GM12878 (cell line): ENCODE results near the gene IQGAP3. TPM values are rescaled to one million over a fixed set of nuclear protein-coding genes. Genes with fewer than 3 reads are reported as not detected.

Experiments used
- ATAC-seq: fragments of 200-7000 bp; cut with Tn5 transposase; 3 replicates; pipeline ENCODE4 v1.9.1; 2020; ENCODE audit warnings: mild to moderate bottlenecking, moderate library complexity
- BruUV-seq: library from RNA; stranded (reverse); fragments of 400-500 nt; replicated peaks from 2 replicates; lab custom pipeline; 2021; lab: Mats Ljungman, UMichigan
- CTCF ChIA-PET: fragments of 300-600 bp; sonication (Branson Sonifier 250); formaldehyde crosslinking; extraction: SDS; loops from one replicate; lab custom pipeline; 2021; ENCODE audit warnings: inconsistent platforms; lab: Yijun Ruan, JAX
- POLR2A ChIA-PET: fragments of 350-600 bp; formaldehyde crosslinking; extraction: SDS; loops from one replicate; lab custom pipeline; 2021; ENCODE audit warnings: inconsistent platforms; lab: Charles Lee
- RAD21 ChIA-PET: fragments of 300-600 bp; sonication (Branson Sonifier 250); formaldehyde crosslinking; loops from one replicate; lab custom pipeline; 2023; ENCODE audit warnings: antibody characterized with exemption; ENCODE audit not compliant: unreplicated experiment; lab: Charles Lee
- SMC1A ChIA-PET: fragments of 300-600 bp; sonication (Branson Sonifier 250); formaldehyde crosslinking; loops from one replicate; lab custom pipeline; 2023; ENCODE audit not compliant: unreplicated experiment, uncharacterized antibody; lab: Charles Lee
- DNase-seq: peaks from one replicate; pipeline ENCODE4 v3.0.0-alpha.2; 2011; ENCODE audit warnings: low read depth, low spot score
- FAIRE-seq: peaks from 3 replicates; lab custom pipeline; 2011; peaks lifted over from hg19 to GRCh38; lab: Jason Lieb, UNC
- H2AFZ ChIP-seq: 2 replicates; pipeline ENCODE4 v1.6.0; 2011; ENCODE audit warnings: low read depth, low read length, control low read depth; ENCODE audit not compliant: control insufficient read depth
- H3K27ac ChIP-seq: 2 replicates; pipeline ENCODE4 v1.5.1; 2011; ENCODE audit warnings: control low read depth; ENCODE audit not compliant: control insufficient read depth, insufficient read depth
- H3K27me3 ChIP-seq, 2 experiments: replicated peaks in 1 of 2; 2 replicates each; pipeline versions ENCODE4 v1.6.0 to v1.6.1; 2011; ENCODE audit warnings: low read length in 1 of 2; ENCODE audit not compliant: control insufficient read depth in 2 of 2, insufficient read depth in 2 of 2
- H3K36me3 ChIP-seq, 2 experiments: 2 replicates each; pipeline ENCODE4 v1.5.1; 2011; ENCODE audit warnings: low read length in 1 of 2; ENCODE audit not compliant: control insufficient read depth in 2 of 2, insufficient read depth in 2 of 2
- H3K4me1 ChIP-seq: 2 replicates; pipeline ENCODE4 v1.6.1; 2011; ENCODE audit warnings: mild to moderate bottlenecking, low read length, moderate library complexity, mixed read lengths; ENCODE audit not compliant: control insufficient read depth, insufficient read depth
- H3K4me2 ChIP-seq: 2 replicates; pipeline ENCODE4 v1.6.0; 2011; ENCODE audit warnings: control low read depth; ENCODE audit not compliant: control insufficient read depth, insufficient read depth
- H3K4me3 ChIP-seq: fragments of 200-600 bp; sonication (generic); 2 replicates; pipeline ENCODE4 v1.5.1; 2016
- H3K79me2 ChIP-seq: 2 replicates; pipeline ENCODE4 v1.6.0; 2011; ENCODE audit warnings: low read length; ENCODE audit not compliant: control insufficient read depth, insufficient read depth
- H3K9ac ChIP-seq: 2 replicates; pipeline ENCODE4 v1.8.0; 2011; ENCODE audit warnings: low read length, control low read depth, mixed read lengths; ENCODE audit not compliant: control insufficient read depth, insufficient read depth
- H3K9me3 ChIP-seq: replicated peaks from 3 replicates; pipeline ENCODE4 v1.5.1; 2011; ENCODE audit warnings: mild to moderate bottlenecking, low read length; ENCODE audit not compliant: control insufficient read depth, insufficient read depth
- H4K20me1 ChIP-seq: 2 replicates; pipeline ENCODE4 v1.6.0; 2011; ENCODE audit not compliant: control insufficient read depth, insufficient read depth
- IKZF1 ChIP-seq: fragments of 450-650 bp; conservative IDR thresholded peaks from 2 replicates; pipeline ENCODE4 v1.6.1; 2017; ENCODE audit warnings: antibody characterized with exemption, mild to moderate bottlenecking
- MEF2B ChIP-seq: fragments of 450-650 bp; IDR thresholded peaks from 2 replicates; pipeline ENCODE4 v1.6.1; 2018; ENCODE audit warnings: mild to moderate bottlenecking, moderate library complexity; ENCODE audit not compliant: partially characterized antibody, poor library complexity, severe bottlenecking
- MYB ChIP-seq: fragments of 150-350 bp; IDR thresholded peaks from 2 replicates; pipeline ENCODE4 v1.6.1; 2014; ENCODE audit warnings: mild to moderate bottlenecking, low read depth, low read length, borderline replicate concordance
- NR2F1 ChIP-seq: fragments of 450-650 bp; conservative IDR thresholded peaks from 2 replicates; pipeline ENCODE4 v1.6.1; 2017; ENCODE audit warnings: mild to moderate bottlenecking
- POLR2AphosphoS5 ChIP-seq: IDR thresholded peaks from 2 replicates; pipeline ENCODE4 v1.6.1; 2011; ENCODE audit warnings: mild to moderate bottlenecking, low read length, inconsistent platforms
- SIN3A ChIP-seq: IDR thresholded peaks from 2 replicates; pipeline ENCODE4 v1.6.1; 2012; ENCODE audit warnings: low read depth, low read length, improper control_type of control experiment
- ZNF274 ChIP-seq: IDR thresholded peaks from one replicate; pipeline ENCODE4 v1.8.0; 2011; ENCODE audit not compliant: insufficient read length, insufficient read depth
- WGBS: methylation state at CpG from one replicate; pipeline ENCODE4 v1.1.6; 2016; ENCODE audit warnings: low lambda C conversion rate; ENCODE audit not compliant: insufficient replicate concordance, insufficient coverage; ENCODE audit errors: missing lambda C conversion rate; 5-methylcytosine and 5-hydroxymethylcytosine counted together
- in situ Hi-C: fragments of 300-500 bp; cut with MboI; formaldehyde crosslinking; loops from 9 replicates; pipeline ENCODE4 v1.14.3; 2018; ENCODE audit warnings: mixed read lengths
- intact Hi-C: fragments of 100-400 bp; cut with micrococcal nuclease; formaldehyde crosslinking; loops from one replicate; pipeline ENCODE4 v1.14.2; 2022; ENCODE audit not compliant: unreplicated experiment
- polyA plus RNA-seq, 11 experiments: library from polyadenylated mRNA; depleted of rRNA in 4 of 11; unstranded in 6 of 11; stranded (reverse) in 5 of 11; fragments of >200 nt; fragmentation: Nextera tagmentation in 4 of 11; fragmentation: Illumina TruSeq in 1 of 11; extraction: Ambion mirVana in 4 of 11; extraction: Trizol in 1 of 11; gene quantifications; 1 replicate in 1 of 11; 2 replicates in 10 of 11; pipeline versions ENCODE4 v1.2.1 to v1.2.3, GENCODE V29; 2011 to 2016; ENCODE audit warnings: inconsistent platforms in 2 of 11, missing spikeins in 2 of 11, low read depth in 1 of 11
- total RNA-seq, 4 experiments: library from RNA; depleted of rRNA in 3 of 4; stranded (reverse); fragments of >200 nt in 3 of 4; fragmentation: Illumina TruSeq in 1 of 4; extraction: Trizol in 1 of 4; gene quantifications; 2 replicates each; pipeline versions ENCODE4 v1.2.1 to v1.2.3, GENCODE V29; 2013 to 2021

The IQGAP3 gene
- total and polyA plus RNA-seq, 10 of the 15 experiments (the other 5 are each of a cell fraction or from before 2014, with no cell fraction given) = 1.1 to 10.7 (median 7.9) TPM

- Histone ChIP-seq H3K79me2 (peaks cover 87% of the 10 kb centered on the region), H3K36me3 (peaks cover 2 to 4% of the 10 kb centered on the region in 2 experiments; a peak in 2 of 4 replicates), H3K4me1 (peaks cover 57% of the 10 kb centered on the region), H3K4me3 (peak overlapping the region; percentile 92), H3K9me3 (no peaks in the 10 kb centered on the region), H2AFZ (no peak overlapping the region), H3K27ac (peak overlapping the region; percentile 45), H3K4me2 (peak overlapping the region; percentile 94), H4K20me1 (no peaks in the 10 kb centered on the region), H3K9ac (peak overlapping the region; percentile 78), H3K27me3 (no peaks in the 10 kb centered on the region)
- POLR2A ChIA-PET = interaction anchor here (0.7 to 23.9 kb wide), 4 partner anchors 6 to 187 kb away, joined by 4 to 630 read pairs (median 318); partner anchors contain the start of gene MEF2D
- RAD21 ChIA-PET = interaction anchor here (2.0 to 4.0 kb wide), 5 partner anchors 8 to 40 kb away, joined by 11 to 41 read pairs (median 23); no protein-coding TSS in a partner anchor
- no peak for ATAC-seq
- SMC1A ChIA-PET = interaction anchor here (0.6 to 21.2 kb wide), 5 partner anchors 5 to 105 kb away, joined by 3 to 460 read pairs (median 5); partner anchors contain the start of gene MEF2D
- intact Hi-C loops (no loop called here), in situ Hi-C loops (no loop called here)
- WGBS = 25% methylated on average over 11 of the region's 11 CpGs
- FAIRE-seq = no peak
- DNase-seq = no peak
- 0 out of 2 replicates have a peak, but pooled peaks have one; percentile 12 for TF ChIP-seq POLR2AphosphoS5
- peak; percentile 60; the same call in 1 of the 2 replicates for TF ChIP-seq NR2F1
- TF ChIP-seq IKZF1 = peak; percentile 41
- no peak for TF ChIP-seq ZNF274
- peak; percentile 59 for TF ChIP-seq MEF2B
- TF ChIP-seq SIN3A = no peak
- no peak for TF ChIP-seq MYB
- no TSS peak for BruUV-seq
- CTCF ChIA-PET = interaction anchor here (0.6 to 10.0 kb wide), 11 partner anchors 7 to 112 kb away, joined by 3 to 175 read pairs (median 4); partner anchors contain the start of genes GPATCH4 and NAXE
Measured at GRCh38 chr1:156497078-156497742, 75.2 kb downstream of the IQGAP3 start.
